GM13976 (cell line): ENCODE results near the gene RAI14.
"Not testable (repeated sequence)": the region's sequence is repeated elsewhere in the genome, so short reads cannot be mapped to it uniquely, and the experiment has no call there.

Experiments used
- DNase-seq: peaks from one replicate; pipeline ENCODE4 v3.0.0; 2012; ENCODE audit warnings: low spot score
- CTCF ChIP-seq: IDR thresholded peaks from 2 replicates; pipeline ENCODE4 v1.5.1; 2012; ENCODE audit warnings: borderline replicate concordance, mild to moderate bottlenecking; ENCODE audit not compliant: insufficient read depth; ENCODE audit errors: extremely low read depth, missing control alignments, control extremely low read depth
- in situ Hi-C: fragments of 300-500 bp; cut with MboI; formaldehyde crosslinking; loops from one replicate; pipeline ENCODE4 v1.12.0; 2022; ENCODE audit warnings: low sequenced_read_pairs, mixed read lengths, inconsistent platforms; ENCODE audit not compliant: unreplicated experiment

The RAI14 gene

GRCh38 chr5:34778091-34778850 lies 122.1 kb downstream of the RAI14 start:
- in situ Hi-C loops = no loop called here
- no peak for TF ChIP-seq CTCF
- no peak for DNase-seq

- in situ Hi-C loops, DNase-seq: not testable (repeated sequence)
These were observed 127.8 kb downstream of the RAI14 start for GRCh38 chr5:34783892-34784291.

- no peak for TF ChIP-seq CTCF
- DNase-seq = no peak
- in situ Hi-C loops = no loop called here
These were observed 130.9 kb downstream of the RAI14 start for GRCh38 chr5:34787035-34787434.

- in situ Hi-C loops = no loop called here
- TF ChIP-seq CTCF = no peak
- DNase-seq = no peak
These were observed 132.9 kb downstream of the RAI14 start for GRCh38 chr5:34789021-34789531.

GRCh38 chr5:34789639-34790038 lies 133.5 kb downstream of the RAI14 start:
- DNase-seq = no peak
- TF ChIP-seq CTCF = no peak
- in situ Hi-C loops = no loop called here

GRCh38 chr5:34790069-34790468 lies 133.9 kb downstream of the RAI14 start:
- TF ChIP-seq CTCF = no peak
- DNase-seq = no peak
- in situ Hi-C loops = no loop called here

- no peak for DNase-seq
- no peak for TF ChIP-seq CTCF
- in situ Hi-C loops = no loop called here
These were observed 135.7 kb downstream of the RAI14 start for GRCh38 chr5:34791761-34792244.
